IPS-18c (cell line): ENCODE data around the gene LHX4.
"Not testable (repeated sequence)": the region's sequence is repeated elsewhere in the genome, so short reads cannot be mapped to it uniquely, and the experiment has no call there.

Source experiments
- H3K4me3 ChIP-seq: 2 replicates; pipeline ENCODE4 v1.7.0; 2013; ENCODE audit warnings: low read depth, mild to moderate bottlenecking, low read length, moderate library complexity; ENCODE audit not compliant: insufficient read depth
- H3K9me3 ChIP-seq: one replicate; pipeline ENCODE4 v1.6.1; 2013; ENCODE audit warnings: mild to moderate bottlenecking, low read length, moderate library complexity; ENCODE audit not compliant: control insufficient read depth, insufficient read depth

LHX4 gene

DNA sequence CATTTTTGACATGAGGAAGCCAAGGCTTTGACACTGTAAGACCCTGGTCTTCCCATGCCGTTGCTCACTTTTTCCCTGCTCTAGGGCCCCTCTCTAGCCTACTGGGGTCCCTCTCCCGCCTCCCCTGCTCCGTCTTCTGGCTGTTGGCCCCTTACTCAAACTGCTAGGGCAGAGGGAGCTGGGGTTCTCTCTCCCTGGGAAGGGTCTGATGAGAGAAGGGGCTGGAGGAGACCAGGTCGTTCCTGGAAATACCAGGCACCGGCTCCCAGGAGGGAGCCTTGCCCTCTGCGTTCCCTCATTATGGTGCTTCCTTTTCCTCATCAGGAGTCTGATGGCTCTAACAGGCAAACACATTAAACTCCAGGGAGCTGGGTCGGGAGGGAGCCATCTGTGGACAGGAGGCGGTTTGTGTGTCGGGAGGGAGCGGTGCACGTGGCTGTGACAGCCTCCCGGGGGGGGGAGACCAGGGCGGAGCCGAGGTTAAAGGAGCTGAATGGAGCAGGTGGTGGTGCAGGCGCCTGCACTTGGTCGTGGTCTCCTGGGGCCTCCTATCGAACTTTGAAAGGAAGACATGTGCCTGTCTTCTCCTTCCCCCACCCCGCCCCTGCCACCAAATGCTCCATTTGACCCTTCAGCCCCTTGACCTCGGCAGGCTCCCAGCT, 35.4 kb upstream of the LHX4 start:
- no peaks in the 10 kb centered on the region for H3K9me3 ChIP-seq
- no peak overlapping the region for H3K4me3 ChIP-seq

DNA sequence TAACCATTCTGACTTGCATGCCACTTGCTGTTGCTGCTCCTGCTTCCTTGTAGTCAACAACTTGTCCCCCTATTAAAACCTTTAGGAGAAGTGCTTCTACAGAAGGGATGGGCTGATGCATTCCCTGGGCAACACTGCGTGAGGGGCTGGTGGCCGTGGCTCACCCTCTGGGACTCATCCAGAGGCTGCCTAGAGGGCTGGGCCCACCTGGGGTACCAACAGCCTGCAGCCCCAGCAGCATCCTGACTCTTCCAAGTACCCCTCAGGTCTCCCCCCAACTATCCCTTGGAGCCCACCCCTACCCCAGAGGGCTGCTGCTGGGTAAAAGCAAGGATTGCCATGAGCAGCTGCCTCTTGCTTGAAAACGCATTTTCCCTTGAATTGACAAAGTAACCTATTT, 34.7 kb upstream of the LHX4 start:
- Histone ChIP-seq H3K9me3 (no peaks in the 10 kb centered on the region), H3K4me3 (no peak overlapping the region)

DNA sequence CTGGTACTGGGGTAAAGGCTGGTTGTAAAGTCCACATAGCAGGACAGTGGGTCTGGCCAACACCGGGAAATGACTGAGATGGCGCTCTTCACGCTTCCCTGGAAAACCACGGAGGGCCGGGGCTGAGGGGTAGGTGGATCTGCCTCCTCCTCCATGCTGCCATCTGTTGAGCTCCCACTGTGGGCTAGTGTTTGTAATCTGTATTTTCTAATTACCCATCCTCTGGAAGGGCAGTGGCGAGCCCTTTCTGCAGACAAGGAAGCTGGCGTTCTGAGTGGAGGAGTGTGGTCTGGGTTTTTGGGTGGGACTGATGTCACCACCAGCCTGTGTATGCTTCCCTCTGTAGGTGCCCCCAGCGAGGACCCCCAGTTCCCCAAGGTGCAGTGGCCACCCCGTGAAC, 34.1 kb upstream of the LHX4 start:
- H3K4me3 ChIP-seq, result no peak overlapping the region
- no peaks in the 10 kb centered on the region for H3K9me3 ChIP-seq

DNA sequence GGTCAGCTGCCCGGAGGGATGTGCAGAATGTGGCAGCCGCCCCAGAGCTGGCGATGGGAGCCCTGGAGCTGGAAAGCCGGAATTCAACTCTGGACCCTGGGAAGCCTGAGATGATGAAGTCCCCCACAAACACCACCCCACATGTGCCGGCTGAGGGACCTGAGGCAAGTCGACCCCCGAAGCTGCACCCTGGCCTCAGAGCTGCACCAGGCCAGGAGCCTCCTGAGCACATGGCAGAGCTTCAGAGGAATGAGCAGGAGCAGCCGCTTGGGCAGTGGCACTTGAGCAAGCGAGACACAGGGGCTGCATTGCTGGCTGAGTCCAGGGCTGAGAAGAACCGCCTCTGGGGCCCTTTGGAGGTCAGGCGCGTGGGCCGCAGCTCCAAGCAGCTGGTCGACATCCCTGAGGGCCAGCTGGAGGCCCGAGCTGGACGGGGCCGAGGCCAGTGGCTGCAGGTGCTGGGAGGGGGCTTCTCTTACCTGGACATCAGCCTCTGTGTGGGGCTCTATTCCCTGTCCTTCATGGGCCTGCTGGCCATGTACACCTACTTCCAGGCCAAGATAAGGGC, 33.5 kb upstream of the LHX4 start:
- Histone ChIP-seq H3K9me3 (no peaks in the 10 kb centered on the region), H3K4me3 (no peak overlapping the region)

DNA sequence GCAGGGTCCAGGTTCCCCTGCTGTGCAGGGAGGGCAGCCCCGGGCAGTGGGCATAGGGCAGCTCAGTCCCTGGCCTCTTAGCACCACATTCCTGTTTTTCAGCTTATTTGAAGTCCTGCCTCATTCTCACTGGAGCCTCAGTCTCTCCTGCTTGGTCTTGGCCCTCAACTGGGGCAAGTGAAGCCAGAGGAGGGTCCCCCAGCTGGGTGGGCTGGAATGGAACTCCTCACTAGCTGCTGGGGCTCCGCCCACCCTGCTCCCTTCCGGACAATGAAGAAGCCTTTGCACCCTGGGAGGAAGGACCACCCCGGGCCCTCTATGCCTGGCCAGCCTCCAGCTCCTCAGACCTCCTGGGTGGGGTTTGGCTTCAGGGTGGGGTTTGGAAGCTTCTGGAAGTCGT, 32.8 kb upstream of the LHX4 start:
- H3K9me3 ChIP-seq, result no peaks in the 10 kb centered on the region
- H3K4me3 ChIP-seq, result no peak overlapping the region

DNA sequence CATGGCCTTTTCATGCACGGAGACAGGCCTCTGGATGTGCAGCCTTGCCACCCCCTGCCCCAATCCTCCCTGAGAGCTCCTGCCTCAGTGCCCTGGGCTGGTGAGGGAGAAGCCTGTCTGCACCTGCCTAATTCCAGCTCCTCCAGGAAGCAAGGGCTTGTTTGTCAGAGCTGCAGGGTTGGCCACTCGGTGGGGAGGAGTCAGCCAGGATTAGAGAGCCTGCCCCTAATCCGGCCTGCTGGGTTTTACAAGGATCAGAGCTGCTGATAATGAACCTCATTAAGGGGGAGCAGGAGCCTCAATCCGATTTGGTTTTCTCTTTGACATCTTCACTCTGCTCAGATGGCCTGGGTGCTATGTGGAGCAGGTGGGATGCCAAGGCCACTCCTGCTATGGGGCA, 31.9 kb upstream of the LHX4 start:
- Histone ChIP-seq H3K9me3 (no peaks in the 10 kb centered on the region), H3K4me3 (no peak overlapping the region)

DNA sequence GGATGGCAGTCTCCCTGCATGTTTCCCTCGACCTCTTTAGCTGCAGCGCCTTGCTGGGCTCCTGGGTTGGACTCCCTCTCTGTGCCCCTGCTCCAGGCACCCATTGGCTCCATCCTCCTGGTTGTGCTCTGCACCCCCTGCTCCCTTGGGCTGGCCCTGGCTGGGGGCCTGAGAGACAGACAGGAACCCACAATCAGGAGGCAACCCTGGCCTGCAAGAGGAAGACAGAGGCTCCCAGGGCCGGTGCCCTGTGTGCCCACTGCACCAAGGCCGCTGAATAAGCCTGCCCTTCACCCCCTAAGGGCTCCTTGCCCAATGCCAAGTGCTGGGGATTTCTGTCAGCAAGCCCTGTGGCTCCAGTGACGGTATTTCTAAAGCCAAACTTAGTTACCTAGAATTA, 31.5 kb upstream of the LHX4 start:
- H3K4me3 ChIP-seq, result no peak overlapping the region
- H3K9me3 ChIP-seq, result no peaks in the 10 kb centered on the region

DNA sequence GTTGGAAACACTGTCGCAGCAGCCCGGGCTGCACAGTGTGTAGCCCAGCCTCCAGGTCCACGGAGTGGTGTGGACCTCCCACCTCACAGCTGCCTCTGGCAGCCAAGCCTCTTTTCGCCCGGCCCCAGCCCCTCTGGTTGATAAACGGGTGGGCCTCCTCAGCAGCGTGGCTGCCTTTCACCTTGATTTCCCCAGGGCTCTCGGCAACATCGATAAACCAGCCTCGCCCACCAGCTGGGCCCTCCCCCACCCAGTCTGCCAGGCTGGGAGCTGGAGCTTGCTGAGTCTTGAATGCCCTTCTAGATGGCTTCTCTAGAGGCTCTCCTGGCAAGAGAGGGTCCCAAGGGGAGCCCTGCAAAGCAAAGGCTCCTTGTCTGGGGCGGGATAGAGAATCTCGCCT, 31.0 kb upstream of the LHX4 start:
- no peaks in the 10 kb centered on the region for H3K9me3 ChIP-seq
- no peak overlapping the region for H3K4me3 ChIP-seq

DNA sequence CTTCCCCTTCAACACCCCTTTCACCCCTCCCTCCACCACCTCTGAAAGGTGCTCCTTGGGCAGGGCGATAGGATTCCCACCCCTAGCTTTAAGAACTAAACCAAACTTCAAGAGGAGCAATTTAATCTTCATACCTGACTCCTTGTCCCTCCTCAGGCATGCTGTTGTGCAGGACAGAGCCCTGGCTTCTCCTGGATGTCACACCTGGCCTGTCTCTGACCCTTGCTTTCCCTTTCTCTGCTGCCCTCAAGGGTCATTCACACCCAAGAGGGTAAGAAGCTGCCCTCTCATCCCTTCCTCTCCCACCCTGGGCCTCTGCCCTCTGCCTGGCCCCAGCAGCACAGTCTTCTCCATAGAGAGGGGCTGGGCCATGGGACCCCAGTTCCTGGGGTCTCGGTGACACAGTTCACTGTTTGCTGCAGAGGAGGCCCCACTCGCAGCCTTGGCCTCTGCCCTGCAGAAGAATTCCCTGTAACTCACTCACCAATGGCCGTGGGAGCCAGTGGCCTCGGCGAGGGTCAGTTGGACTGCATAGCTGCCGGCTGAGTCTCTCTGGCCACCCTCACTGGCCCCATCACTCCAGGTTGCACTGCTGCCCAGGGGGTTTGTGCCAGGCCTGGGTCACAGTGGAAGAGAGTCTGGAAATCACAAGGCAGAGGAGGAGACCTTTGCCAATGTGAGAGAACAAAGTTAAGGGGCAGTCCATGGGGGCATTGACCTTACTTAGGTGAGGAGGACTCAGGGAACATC, 28.4 kb upstream of the LHX4 start:
- no peaks in the 10 kb centered on the region for H3K9me3 ChIP-seq
- no peak overlapping the region for H3K4me3 ChIP-seq

DNA sequence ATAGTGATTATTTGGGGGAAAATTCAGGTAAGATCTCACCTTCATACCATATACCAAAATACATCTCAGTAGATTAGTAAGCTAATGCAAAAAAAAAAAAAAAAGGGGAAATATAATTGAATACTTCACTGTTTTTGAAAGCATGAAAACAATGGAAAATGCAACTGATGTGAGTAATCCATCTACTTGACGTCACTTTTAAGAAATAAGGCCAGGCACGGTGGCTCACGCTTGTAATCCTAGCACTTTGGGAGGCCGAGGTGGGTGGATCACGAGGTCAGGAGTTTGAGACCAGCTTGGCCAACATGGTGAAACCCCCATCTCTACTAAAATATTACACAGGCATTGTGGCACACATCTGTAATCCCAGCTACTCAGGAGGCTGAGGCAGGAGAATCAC, 27.5 kb upstream of the LHX4 start:
- H3K4me3 ChIP-seq, H3K9me3 ChIP-seq: not testable (repeated sequence)

DNA sequence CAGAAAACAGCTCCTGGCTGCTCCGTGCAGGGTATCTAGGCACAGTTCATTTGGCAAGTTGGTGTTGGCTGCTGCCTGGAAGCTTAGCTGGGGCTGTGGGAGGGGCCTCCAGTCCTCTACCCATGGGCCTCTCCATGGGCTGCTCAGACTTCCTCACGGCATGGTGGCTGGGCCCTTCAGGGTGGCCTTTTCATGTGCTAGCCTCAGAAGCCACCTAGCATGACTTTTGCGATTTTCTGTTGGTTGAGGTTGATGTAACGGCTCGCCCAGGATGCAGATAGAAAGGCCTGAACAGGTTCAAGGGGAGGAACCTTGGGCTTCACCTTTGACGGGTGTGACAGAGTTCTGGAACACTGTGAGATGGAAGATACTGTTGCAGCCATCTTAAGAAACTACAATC, 25.8 kb upstream of the LHX4 start:
- Histone ChIP-seq H3K9me3 (no peaks in the 10 kb centered on the region), H3K4me3 (no peak overlapping the region)

DNA sequence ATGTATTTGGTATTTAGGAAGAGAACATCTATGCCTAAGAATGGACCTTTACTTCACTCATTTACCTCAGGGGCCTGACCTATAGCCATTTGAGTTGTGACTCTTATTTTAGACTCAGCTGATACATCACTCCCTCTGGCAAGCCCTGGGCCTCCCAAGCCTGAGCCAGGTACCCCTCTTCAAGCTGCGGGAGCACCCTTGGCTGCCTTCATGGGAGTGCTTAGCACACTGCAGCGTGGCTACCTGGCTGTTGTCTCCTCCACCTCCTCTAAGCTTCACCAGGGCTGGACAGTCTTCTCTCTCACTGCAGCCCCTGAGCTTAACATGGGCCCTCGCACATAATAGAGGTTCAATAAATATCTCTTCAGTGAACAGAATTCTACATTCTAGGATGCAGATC, 23.5 kb upstream of the LHX4 start:
- Histone ChIP-seq H3K9me3 (no peaks in the 10 kb centered on the region), H3K4me3 (no peak overlapping the region)

DNA sequence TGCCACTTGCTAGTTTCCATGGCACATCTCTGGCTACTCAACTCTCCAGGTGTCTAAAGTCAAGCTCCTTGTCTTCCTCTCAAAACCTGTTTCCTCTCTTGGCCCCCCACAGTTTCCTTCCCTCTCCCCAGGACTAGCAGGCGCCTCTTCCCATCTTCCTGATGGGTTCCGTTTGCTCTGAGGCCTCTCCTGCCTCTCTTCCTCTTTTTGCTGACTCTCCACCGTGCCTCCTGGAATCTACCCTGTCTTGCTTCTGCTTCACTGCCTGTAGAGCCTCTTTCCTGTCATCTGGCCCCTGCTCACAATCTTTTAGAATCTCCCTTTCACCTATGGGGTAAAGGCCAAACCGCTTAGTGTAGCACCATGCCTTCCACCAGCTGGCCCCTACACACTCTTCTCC, 21.8 kb upstream of the LHX4 start:
- no peaks in the 10 kb centered on the region for H3K9me3 ChIP-seq

DNA sequence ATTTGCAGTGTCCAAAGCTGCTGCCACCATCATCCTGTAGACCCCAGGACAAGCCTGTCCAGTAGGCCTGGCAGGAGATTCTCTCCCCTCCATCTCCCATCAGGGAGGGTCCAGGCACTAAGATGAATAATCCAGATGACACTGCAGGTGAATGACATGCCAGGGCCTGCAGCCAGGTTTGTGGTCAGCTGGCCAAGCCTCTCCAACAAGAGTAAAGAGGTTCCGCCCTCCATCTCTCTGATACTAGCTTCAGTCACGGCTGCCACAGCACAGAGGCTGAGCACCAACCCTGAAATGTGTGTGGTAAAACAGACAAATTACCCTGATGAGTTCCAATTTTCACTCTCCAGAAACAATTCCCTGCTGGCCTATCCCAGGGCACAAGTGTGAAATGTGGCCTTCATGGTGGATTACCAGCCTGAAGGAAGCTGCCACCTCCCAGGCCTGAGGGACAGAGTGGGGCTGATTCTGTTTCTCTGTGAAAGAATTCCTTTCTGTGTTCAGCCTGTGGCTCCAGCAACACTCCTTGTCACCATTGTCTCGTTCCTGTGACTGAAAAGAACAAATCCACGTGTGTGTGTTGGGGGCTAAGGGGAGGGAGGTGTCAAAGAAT, 19.9 kb upstream of the LHX4 start:
- no peak overlapping the region for H3K4me3 ChIP-seq
- H3K9me3 ChIP-seq, result no peaks in the 10 kb centered on the region

More for the DNA sequence above, 21.8 kb upstream of the LHX4 start:
- H3K4me3 ChIP-seq, result no peak overlapping the region

DNA sequence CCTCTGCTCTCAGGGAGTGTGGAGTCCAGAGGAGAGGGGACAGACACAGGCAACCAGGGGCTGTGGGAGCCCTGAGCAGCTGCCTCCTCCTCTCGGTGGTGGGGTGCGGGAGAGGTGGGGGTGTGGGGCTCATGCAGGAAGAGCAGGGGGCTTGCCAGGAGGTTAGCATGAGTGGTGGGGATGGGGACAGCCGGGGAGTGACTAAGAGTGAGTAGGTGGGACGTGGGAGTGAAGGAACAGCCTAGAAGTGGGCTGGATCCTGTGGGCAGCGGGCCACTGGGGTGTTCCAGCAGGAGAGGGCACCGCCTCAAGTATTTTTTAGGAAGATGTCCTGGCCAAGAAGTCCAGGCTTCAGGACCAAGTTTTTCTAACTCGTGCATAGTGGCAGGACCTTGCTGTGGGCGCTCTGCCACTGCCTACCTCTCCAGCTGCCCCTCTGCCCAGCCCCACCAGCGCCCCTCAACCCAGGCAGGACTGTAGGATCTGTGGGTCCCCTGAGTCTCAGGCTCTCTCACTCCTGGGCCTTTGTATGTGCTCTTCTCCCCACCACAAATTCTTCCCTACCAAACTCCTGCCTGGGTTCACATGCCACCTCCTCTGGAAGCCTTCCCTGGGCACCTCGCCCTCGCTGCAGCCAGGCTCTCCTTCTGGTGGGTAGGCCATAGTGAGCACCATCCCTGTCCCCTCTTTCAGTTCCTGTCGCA, 18.8 kb upstream of the LHX4 start:
- Histone ChIP-seq H3K9me3 (no peaks in the 10 kb centered on the region), H3K4me3 (no peak overlapping the region)

DNA sequence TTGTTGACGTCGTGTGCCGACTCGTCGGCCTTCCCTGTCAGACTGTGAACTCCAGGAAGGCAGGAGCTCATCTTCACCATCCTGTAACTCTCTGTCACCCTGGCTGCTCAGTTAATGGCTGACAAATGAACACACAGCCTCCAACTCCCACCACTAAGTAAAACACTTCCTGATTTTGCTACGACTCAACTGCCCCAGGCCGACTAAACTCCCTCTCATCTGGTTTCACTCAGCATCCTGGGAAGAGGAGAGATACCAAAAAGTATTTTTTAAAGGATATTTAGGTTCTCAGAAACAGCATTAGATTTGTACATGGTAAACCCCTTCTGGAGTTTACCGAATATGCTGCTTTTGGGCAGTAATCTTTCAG, 18.2 kb upstream of the LHX4 start:
- Histone ChIP-seq H3K9me3 (no peaks in the 10 kb centered on the region), H3K4me3 (no peak overlapping the region)

DNA sequence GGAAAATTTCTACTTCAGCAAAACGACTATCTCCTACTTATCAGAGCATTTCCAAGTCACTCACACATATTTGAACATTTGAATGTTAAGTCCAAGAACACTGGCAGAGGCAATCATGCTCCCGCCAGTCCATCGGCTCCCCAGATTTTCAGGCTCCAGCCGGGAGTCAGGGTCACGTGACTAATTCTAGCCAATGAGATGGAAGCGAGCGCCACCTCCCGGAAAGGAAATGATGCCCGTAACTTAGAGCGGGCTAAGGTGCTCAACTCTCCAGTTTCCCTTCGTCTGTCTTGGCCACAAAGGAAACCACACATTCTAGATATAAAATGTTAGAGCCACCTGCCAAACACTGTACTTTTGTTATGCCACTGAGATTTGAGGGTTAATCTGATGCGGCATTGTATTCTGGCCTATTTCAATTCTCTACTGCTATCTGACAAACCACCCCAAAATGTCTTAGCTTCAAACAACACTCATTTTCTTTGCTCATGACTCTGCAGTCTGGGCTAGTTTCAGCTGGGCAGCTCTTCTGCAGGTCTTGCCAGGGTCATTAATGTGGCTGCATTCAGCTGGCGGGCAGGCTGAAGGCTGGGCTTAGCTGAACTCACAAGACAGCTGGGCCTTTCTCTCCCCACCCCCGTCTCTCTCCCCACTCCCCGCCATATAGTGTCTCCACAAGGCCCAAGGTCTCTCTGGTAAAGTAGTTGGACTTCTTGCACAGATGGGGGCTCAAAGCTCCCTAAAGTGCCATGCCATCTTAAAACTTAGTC, 16.5 kb upstream of the LHX4 start:
- Histone ChIP-seq H3K9me3 (no peaks in the 10 kb centered on the region), H3K4me3 (no peak overlapping the region)
